Ascending aorta (tissue), 2 donors: ENCODE results near the gene SCGB2B2. TPM values are rescaled to one million over a fixed set of nuclear protein-coding genes. Genes with fewer than 3 reads are reported as not detected.

Source experiments
- DNase-seq, 2 donors: peaks; one replicate each; pipeline ENCODE4 v3.0.0-alpha.2; 2019; ENCODE audit warnings: low spot score in 2 of 2
- H3K27ac ChIP-seq, 2 donors: fragments of 200-600 bp; sonication (generic); one replicate each; pipeline ENCODE4 v1.5.1; 2016 to 2017; ENCODE audit warnings: mild to moderate bottlenecking in 1 of 2
- H3K27me3 ChIP-seq: fragments of 200-600 bp; sonication (generic); one replicate; pipeline ENCODE4 v1.5.1; 2017
- H3K36me3 ChIP-seq, 2 donors: fragments of 200-600 bp; sonication (generic); one replicate each; pipeline ENCODE4 v1.5.1; 2016
- H3K4me1 ChIP-seq, 2 donors: fragments of 200-600 bp; sonication (generic); one replicate each; pipeline ENCODE4 v1.5.1; 2016 to 2017; ENCODE audit warnings: mild to moderate bottlenecking in 1 of 2
- H3K4me3 ChIP-seq, 2 donors: fragments of 200-600 bp; sonication (generic); one replicate each; pipeline ENCODE4 v1.5.1; 2016 to 2017; ENCODE audit warnings: mild to moderate bottlenecking in 1 of 2
- H3K9me3 ChIP-seq, 2 donors: fragments of 200-600 bp; sonication (generic); one replicate each; pipeline ENCODE4 v1.5.1; 2016
- intact Hi-C: fragments of 100-400 bp; cut with DNase I; formaldehyde crosslinking; loops from one replicate; pipeline ENCODE4 v1.15.1; 2023
- total RNA-seq: library from RNA; depleted of rRNA; stranded (reverse); fragments of >200 nt; gene quantifications from one replicate; pipeline ENCODE4 v1.1.0, GENCODE V29; 2016
- TF ChIP-seq, protein P1 (sequence below), 3 experiments: fragments of 200-600 bp in 2 of 3; fragments of 450-650 bp in 1 of 3; sonication (generic) in 2 of 3; IDR thresholded peaks; one replicate each; pipeline ENCODE4 v1.5.1; 2016 to 2019; ENCODE audit warnings: antibody characterized with exemption in 3 of 3, mild to moderate bottlenecking in 1 of 3, moderate library complexity in 1 of 3

Gene SCGB2B2
- total RNA-seq, 1 donor from 2014 or later, result not detected

DNA sequence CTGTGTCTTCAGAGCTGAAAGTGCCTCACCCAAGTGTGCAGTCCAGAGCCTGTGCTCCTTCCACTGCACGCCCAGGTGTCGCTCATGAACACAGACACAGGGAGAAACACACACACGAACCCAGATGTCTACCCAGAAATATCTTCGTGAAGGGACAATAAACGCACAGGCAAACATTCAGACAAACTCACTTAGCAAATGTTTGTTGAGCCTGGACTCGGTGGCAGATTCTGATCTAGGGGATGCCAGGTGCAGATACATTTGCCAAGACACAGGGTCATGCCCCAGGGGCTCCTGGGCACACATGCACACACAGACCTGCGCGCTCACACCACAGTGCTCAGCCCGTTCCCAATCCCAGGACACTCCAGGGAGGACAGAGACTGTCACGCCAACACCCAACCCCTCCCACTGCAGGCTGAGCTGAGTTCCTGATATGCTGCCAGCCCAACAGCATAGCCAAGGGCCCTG lies 31.9 kb downstream of the SCGB2B2 start:
- Histone ChIP-seq H3K27me3 (no peaks in the 10 kb centered on the region), H3K27ac (no peak overlapping the region), H3K4me3 (no peak overlapping the region), H3K9me3 (no peaks in the 10 kb centered on the region), H3K4me1 (no peaks in the 10 kb centered on the region), H3K36me3 (no peaks in the 10 kb centered on the region)
- TF ChIP-seq, protein P1, sequence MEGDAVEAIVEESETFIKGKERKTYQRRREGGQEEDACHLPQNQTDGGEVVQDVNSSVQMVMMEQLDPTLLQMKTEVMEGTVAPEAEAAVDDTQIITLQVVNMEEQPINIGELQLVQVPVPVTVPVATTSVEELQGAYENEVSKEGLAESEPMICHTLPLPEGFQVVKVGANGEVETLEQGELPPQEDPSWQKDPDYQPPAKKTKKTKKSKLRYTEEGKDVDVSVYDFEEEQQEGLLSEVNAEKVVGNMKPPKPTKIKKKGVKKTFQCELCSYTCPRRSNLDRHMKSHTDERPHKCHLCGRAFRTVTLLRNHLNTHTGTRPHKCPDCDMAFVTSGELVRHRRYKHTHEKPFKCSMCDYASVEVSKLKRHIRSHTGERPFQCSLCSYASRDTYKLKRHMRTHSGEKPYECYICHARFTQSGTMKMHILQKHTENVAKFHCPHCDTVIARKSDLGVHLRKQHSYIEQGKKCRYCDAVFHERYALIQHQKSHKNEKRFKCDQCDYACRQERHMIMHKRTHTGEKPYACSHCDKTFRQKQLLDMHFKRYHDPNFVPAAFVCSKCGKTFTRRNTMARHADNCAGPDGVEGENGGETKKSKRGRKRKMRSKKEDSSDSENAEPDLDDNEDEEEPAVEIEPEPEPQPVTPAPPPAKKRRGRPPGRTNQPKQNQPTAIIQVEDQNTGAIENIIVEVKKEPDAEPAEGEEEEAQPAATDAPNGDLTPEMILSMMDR (IDR thresholded peaks at IDR 0.05), result no peak
- no peak for DNase-seq
- intact Hi-C loops, result no loop called here

DNA sequence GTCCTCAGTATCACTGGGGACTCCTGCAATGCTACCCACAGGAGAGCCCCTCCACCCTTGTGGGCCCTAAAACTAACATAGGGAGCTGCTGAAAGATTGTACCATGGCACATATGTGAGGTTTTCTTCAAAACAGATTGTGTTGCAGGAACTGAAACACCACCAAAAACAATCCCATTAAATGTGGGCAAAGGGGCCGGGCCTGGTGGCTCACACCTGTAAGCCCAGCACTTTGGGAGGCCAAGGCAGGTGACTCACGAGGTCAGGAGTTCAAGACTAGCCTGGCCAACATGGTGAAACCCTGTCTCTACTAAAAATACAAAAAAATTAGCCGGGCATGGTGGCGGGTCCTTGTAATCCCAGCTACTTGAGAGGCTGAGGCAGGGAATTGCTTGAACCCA lies 34.7 kb downstream of the SCGB2B2 start:
- intact Hi-C loops, result no loop called here
- Histone ChIP-seq H3K27me3 (no peaks in the 10 kb centered on the region), H3K9me3 (no peaks in the 10 kb centered on the region), H3K27ac (no peak overlapping the region), H3K4me1 (no peaks in the 10 kb centered on the region), H3K4me3 (no peak overlapping the region), H3K36me3 (no peaks in the 10 kb centered on the region)
- TF ChIP-seq, protein P1 (IDR thresholded peaks at IDR 0.05), result no peak
- no peak for DNase-seq

DNA sequence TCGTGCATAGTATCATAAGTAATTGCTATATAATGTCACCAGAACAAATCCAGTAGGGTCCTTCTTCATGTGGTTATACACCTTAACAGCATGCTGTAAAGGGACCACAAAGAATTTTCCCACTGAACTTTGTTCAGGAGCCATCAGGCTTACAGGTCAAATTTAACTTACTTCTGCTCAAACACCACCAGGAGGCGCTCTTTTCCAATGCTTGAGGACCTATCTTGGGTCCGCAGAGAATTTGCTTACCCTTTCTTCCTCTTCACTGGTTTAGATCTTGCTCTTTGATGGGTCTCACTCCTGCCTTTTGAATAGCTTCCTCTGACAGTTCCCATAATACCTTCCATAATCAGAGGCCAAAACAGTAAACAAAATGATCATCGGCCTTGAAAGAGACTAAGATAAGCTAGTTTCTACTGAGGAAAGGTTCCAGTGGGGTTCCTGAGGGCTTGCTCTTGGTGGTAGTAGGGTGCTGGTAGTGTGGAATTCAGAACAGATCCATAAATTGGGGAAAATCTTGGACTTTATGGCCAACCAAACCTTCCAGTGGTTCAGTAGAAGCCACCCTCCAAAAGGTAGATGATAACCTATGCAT lies 37.4 kb downstream of the SCGB2B2 start:
- DNase-seq, result no peak
- TF ChIP-seq, protein P1 (IDR thresholded peaks at IDR 0.05), result peak; percentile 43 to 77 (median 48)
- peaks cover 7 to 12% of the 10 kb centered on the region in 2 donors for H3K9me3 ChIP-seq
- no peak overlapping the region for H3K27ac ChIP-seq
- H3K36me3 ChIP-seq, result no peaks in the 10 kb centered on the region
- no peaks in the 10 kb centered on the region for H3K4me1 ChIP-seq
- intact Hi-C loops, result loop anchor here (1.0 kb wide), 1 partner anchor 73 kb away; no protein-coding TSS in a partner anchor
- H3K4me3 ChIP-seq, result no peak overlapping the region
- no peaks in the 10 kb centered on the region for H3K27me3 ChIP-seq

DNA sequence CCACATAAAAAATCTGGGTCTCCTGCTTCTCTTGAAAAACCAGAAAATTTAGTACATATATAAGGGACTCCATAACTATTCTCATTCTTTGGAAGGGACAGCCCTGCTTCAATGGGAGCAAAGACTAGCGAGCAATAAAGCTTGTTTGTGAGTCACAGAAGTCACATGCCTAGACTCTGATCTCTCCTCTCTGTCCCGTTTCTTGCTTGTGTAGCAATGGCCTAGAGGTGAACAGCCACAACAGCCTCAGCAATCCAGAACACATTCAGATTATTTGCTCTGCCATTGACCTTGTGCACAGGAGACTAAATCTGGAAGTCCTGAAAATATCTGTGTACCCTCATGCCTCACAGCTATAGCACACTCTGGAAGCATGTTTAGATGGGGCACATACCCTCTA lies 43.2 kb downstream of the SCGB2B2 start:
- H3K36me3 ChIP-seq, result no peaks in the 10 kb centered on the region
- no peaks in the 10 kb centered on the region for H3K4me1 ChIP-seq
- TF ChIP-seq, protein P1 (IDR thresholded peaks at IDR 0.05), result no peak
- no peaks in the 10 kb centered on the region for H3K27me3 ChIP-seq
- H3K27ac ChIP-seq, result no peak overlapping the region
- no peak overlapping the region for H3K4me3 ChIP-seq
- DNase-seq, result no peak
- peaks cover 7 to 47% of the 10 kb centered on the region in 2 donors for H3K9me3 ChIP-seq
- intact Hi-C loops, result no loop called here

Other genes starting within 250 kb of the SCGB2B2 start
- 162 TPM for gene UBA2, start 248.8 kb downstream of the SCGB2B2 start, total RNA-seq
- 127 TPM for gene WTIP, start 195.4 kb downstream of the SCGB2B2 start, total RNA-seq
- gene ZNF302, start 519 bp upstream of the SCGB2B2 start, total RNA-seq, result 42.0 TPM
- 1.9 TPM for gene ZNF181, start 57.1 kb upstream of the SCGB2B2 start, total RNA-seq
- gene ZNF599, start 96.1 kb upstream of the SCGB2B2 start, total RNA-seq, result 2.2 TPM
- 11.8 TPM for gene ZNF30, start 249.7 kb upstream of the SCGB2B2 start, total RNA-seq